SKM-1 (cell line): Measurements from ENCODE around the gene TENT5A.
"Not testable (repeated sequence)": the region's sequence is repeated elsewhere in the genome, so short reads cannot be mapped to it uniquely, and the experiment has no call there.

Experiments used
- DNase-seq: peaks from one replicate; lab custom pipeline; 2025; ENCODE audit not compliant: unreplicated experiment; lab: John Stamatoyannopoulos, UW

The TENT5A gene

GRCh38 chr6:81752084-81752920 lies at the start of gene TENT5A:
Gene TENT5A (minus strand): TSS chr6:81752681. CDS start chr6:81752141, 540 bp downstream.
- peak; percentile 76 for DNase-seq

GRCh38 chr6:81801489-81801888 lies 49.0 kb upstream of the TENT5A start:
- DNase-seq, result no peak

GRCh38 chr6:81800666-81801065 lies 48.2 kb upstream of the TENT5A start:
- DNase-seq, result no peak

- DNase-seq, result no peak
Observed at GRCh38 chr6:81799323-81799722, 46.8 kb upstream of the TENT5A start.

GRCh38 chr6:81797591-81797990 lies 45.1 kb upstream of the TENT5A start:
- DNase-seq, result no peak

GRCh38 chr6:81795890-81796289 lies 43.4 kb upstream of the TENT5A start:
- DNase-seq, result no peak

- no peak for DNase-seq
Observed at GRCh38 chr6:81793821-81794475, 41.5 kb upstream of the TENT5A start.

GRCh38 chr6:81792826-81793225 lies 40.3 kb upstream of the TENT5A start:
- DNase-seq, result no peak

- no peak for DNase-seq
Observed at GRCh38 chr6:81791756-81792155, 39.3 kb upstream of the TENT5A start.

GRCh38 chr6:81790034-81790433 lies 37.6 kb upstream of the TENT5A start:
- DNase-seq, result no peak

GRCh38 chr6:81789291-81789690 lies 36.8 kb upstream of the TENT5A start:
- DNase-seq, result no peak

GRCh38 chr6:81788748-81789147 lies 36.3 kb upstream of the TENT5A start:
- DNase-seq, result no peak

- no peak for DNase-seq
Observed at GRCh38 chr6:81787313-81788068, 35.0 kb upstream of the TENT5A start.

GRCh38 chr6:81786150-81786549 lies 33.7 kb upstream of the TENT5A start:
- no peak for DNase-seq

- DNase-seq, result no peak
Observed at GRCh38 chr6:81785377-81785776, 32.9 kb upstream of the TENT5A start.

- DNase-seq, result no peak
Observed at GRCh38 chr6:81783893-81784292, 31.4 kb upstream of the TENT5A start.

GRCh38 chr6:81781624-81782023 lies 29.1 kb upstream of the TENT5A start:
- DNase-seq, result no peak

- no peak for DNase-seq
Observed at GRCh38 chr6:81777586-81778268, 25.2 kb upstream of the TENT5A start.

- not testable (repeated sequence) for DNase-seq
Observed at GRCh38 chr6:81776219-81776618, 23.7 kb upstream of the TENT5A start.

- DNase-seq, result no peak
Observed at GRCh38 chr6:81774542-81774941, 22.1 kb upstream of the TENT5A start.

- no peak for DNase-seq
Observed at GRCh38 chr6:81773887-81774286, 21.4 kb upstream of the TENT5A start.
